Skin of body (tissue), 2 donors: ENCODE data around the gene QDPR. TPM values are rescaled to one million over a fixed set of nuclear protein-coding genes. Genes with fewer than 3 reads are reported as not detected.
"Not testable (repeated sequence)": the region's sequence is repeated elsewhere in the genome, so short reads cannot be mapped to it uniquely, and the experiment has no call there.

Experiments used
- DNase-seq: peaks from one replicate; lab custom pipeline; 2025; lab: John Stamatoyannopoulos, UW
- total RNA-seq: library from RNA; depleted of rRNA; stranded (reverse); fragments of >200 nt; gene quantifications from one replicate; pipeline ENCODE4 v1.2.3, GENCODE V29; 2014

The QDPR gene
- total RNA-seq, 1 donor from 2014 or later, result 27.8 TPM

DNA sequence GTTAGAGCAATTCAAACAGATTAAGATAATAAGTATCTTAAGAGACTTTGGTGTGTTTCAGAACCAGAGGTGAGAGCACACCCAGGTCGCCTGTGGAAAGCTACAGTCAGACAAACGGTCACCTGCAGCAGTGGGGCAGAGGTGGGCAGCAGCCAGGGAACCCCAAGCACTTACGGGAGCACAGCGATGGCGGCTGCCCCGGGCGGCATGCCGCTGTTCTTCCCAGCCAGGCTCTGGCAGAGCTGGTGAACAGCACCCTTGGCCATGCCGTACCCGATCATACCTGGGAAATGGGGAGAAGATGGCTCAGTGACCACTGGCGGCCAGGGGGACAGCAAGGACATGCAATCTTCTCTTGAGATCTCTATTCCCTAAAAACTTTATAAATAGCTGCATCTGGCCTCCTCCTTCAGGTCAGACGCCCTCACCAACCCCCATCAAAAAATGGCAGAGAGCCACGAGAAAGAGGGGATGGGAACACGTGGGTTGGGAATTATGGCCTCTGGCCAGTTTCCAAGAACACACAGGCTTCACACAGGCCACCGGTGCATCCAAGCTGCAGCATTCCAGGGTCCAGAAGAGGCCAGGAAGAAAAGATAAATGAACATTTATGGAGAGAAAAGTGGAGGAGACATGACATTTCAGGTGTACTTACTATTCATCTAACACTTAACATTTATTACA is 19.7 kb downstream of the QDPR start:
- DNase-seq, result no peak

DNA sequence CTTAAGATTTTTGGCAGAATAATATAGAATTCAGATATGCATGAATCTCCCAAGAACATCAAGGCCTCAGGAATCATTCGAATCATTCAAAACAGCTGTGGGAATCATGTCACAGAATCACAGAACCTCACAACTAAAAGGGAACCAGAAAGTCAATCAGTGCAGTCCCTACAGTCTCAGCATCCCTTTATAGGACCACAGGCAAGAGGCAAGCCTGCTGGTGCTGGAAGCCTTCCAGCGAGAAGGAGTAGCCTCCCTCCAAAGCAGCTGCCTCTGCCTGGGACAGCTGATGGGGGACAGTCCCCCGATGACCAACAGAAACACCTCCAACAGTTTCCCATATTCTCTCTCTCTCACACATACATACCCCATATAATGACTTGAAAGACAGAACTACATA is 20.7 kb downstream of the QDPR start:
- no peak for DNase-seq

DNA sequence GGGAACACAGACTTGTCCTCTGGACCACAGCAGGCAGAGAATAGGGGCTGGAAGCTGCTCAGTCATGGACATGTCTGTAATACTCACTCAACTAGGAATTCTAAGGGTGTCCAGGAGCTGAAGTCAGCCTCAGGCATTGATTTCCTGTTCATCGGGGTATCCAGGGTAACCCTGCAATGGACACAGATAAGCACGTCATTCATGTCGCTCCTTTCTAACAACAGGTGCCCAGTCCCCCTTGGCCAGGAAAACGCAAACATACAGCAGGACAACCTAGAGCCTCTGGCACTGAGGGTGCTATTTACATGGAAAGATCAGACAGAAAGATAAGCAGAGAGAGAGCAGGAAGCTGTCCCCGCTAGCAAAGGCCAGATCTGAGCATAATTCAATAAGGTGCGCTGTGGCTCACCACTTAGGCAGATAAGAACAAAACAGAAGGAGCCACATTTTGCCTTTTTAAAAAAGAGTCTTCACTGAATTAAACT is 21.3 kb downstream of the QDPR start:
- DNase-seq, result no peak

GRCh38 chr4:17489721-17490120 is 22.2 kb downstream of the QDPR start:
- no peak for DNase-seq

DNA sequence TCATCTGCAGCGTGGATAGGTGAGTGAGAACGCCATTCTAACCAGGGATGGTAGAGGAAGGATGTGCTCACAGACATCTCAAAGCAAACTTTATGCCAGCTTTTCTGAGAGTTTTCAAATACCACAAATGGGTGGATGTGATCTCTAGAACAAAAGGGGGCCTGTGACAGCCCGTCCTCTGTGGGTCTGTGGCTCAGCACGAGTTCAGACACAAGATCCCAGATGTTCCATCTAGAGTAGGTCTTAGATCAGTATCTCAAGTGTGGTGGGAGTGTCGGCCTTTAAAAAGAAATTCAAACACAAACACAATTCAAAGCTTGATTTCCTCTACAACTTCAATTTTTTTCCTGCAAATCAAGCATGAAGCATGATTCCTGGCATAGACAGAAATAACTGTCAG is 22.8 kb downstream of the QDPR start:
- DNase-seq, result no peak

DNA sequence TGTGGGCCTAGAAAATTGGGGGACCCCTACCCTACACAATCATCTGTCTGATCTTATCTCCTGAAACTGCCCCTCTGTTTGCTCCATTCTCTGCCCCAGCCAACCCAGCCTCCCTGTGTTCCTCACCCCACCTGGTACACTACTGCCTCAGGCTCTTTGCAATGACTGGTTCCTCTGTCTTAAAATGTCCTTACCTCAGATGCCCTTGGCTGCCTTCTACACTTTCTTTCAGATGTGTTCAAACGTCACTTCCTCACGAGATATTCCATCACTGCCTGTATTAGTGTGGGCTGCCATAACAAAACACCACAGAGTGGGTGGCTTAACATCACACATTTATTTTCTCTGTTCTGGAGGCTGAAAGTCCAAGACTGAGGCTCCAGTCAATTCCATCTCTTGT is 29.2 kb downstream of the QDPR start:
- no peak for DNase-seq

DNA sequence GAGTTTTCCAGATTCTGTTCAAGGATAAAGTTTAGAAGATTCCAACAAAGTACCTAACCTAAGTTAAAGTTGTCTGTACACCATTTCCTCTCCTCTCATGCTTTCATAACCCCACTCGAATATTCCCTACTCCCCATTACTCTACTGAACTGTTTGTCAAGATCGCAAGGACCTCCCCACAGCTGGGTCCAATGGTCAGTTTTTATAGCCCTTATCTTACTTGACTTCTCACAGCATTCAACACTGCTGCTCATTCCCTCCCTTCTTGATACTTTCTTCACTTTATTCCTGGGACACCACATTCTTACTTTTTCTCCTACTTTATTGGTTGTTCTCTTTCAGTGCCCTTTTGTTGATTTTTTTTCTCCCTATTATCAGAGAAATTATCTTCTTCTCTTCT is 30.9 kb downstream of the QDPR start:
- DNase-seq, result no peak

GRCh38 chr4:17480210-17480927 is 31.5 kb downstream of the QDPR start:
- DNase-seq, result no peak

DNA sequence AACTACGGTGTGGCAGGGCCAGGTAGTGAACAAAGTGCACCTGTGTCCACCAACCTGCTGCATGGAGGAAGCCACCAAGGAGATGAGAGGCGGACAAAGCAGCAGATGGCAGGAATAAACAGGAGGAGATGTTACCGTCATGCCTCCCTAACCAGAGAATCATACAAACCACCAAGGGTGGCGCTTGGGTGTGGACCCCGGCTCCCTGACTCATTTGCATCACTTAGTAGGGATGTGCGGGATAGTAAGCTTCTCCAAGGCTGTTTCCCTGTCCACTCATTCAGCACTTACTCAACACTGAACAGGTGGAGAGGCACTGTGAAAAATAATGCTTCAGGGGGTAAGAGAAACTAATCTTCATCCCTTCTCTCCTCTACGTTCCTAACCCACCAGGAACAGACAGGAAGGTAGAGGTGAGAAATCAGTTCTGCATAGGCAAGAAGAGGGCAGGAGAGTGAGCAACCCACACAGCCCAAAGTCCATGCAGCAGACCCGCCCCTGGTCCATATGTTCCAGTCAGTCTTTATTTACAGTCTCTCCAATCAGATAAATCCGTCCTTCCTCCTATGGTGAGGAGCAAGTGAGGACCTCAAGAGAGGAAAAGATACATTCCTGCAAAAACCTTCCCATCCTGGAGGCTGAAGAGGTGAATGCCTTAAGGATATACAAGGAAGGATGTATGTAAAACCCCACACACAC is 34.0 kb downstream of the QDPR start:
- no peak for DNase-seq

DNA sequence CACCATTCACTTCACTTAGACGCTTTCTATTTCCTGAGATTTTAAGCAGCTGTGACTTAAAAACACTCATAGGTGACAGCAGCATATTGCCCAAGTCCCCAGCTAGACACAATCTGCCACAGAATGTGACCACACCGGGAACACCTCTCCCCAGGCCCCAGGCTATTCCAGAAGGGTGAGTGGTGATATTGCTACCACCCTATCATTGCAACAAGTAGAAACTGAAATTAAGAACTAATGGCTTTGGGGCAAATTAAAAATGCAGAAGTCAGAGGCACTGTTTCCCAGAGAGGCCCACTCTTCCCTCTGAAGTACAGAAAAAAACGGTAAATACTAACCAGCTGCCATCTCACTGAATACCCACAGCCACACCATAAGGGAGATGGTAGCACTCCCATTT is 35.0 kb downstream of the QDPR start:
- DNase-seq, result no peak

DNA sequence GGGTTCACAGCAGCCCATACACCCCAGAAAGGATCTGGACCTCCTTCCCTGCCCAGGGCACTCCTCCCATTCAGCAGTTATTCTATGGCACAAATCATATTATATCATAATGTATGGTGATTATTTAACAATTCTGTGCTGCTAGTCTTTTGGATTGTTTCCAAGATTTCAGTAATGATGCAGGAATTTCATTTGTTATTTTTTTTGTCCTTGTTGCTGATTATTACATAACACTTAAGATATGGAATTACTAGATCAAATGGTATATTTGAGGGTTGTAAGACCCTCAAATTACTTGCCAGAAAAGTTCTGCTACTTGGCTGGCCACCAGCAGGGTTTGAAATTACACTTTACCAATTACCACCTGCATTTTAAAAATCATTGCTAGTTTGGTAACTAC is 36.4 kb downstream of the QDPR start:
- DNase-seq, result no peak

- DNase-seq, result no peak
Observed at GRCh38 chr4:17469931-17470674, 41.8 kb downstream of the QDPR start.

GRCh38 chr4:17468619-17469221 is 43.2 kb downstream of the QDPR start:
- peak; percentile 57 for DNase-seq

DNA sequence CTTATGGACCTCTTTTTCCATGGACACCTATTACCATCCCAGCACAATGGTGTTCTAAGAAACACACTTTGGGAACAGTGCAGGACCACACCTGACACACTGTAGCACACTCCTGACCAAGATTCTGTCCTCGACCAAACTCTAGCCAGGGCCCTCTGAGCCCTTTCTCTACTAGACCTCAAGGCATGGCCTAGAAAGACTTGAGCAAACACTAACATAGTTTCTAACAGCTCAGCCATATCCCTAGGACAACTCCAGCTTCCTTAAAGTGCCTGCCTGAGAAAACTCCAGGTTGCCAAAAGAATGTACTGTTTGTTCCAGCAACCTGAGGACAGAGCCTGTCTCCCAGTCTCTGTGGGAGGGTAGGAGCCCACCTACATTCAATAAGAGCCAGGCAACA is 48.3 kb downstream of the QDPR start:
- no peak for DNase-seq

DNA sequence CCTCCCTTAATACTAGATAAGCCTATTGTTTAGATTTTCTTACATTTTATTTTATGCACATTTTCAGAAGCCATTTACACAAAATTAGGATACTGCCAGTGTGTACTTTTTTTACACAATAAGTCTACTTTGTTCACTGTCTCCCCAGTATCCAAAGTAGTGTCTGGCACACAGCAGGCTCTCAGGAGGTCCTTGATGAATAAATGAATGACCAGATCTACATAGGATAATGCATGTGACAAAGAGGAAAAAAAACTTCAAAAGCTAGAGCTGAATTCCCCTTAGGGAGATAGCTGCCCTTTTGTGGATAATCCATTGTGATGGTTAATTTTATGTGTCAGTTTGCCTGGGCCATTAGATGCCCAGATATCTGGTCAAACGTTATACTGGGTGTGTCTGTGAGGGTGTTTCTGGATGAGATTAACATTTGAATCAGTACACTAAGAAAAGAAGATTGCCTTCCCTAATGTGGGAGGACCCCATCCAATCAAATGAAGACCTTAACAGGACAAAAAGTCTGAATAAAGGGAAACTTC is 61.6 kb downstream of the QDPR start:
- DNase-seq, result no peak

DNA sequence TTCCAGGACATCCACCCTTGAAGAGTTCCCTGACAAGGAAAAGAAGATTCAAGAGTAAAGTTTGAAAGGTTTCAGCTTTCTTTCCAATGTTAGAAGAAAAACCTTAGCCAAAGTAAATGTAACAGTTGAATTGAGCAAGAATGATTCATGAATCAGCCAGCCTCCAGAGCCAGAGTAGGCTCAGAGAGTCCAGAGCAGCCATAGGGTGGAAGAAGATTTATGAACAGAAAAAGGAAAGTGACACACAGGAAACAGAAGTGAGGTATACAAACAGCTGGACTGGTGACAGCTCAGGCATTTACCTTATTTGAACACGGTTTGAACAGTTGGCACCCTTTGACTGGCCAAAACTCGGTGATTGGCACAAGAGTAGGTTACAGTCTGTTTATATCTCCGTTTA is 63.2 kb downstream of the QDPR start:
- peak; percentile 3 for DNase-seq

GRCh38 chr4:17447675-17448298 is 64.1 kb downstream of the QDPR start:
- DNase-seq, result peak; percentile 55

- no peak for DNase-seq
Observed at GRCh38 chr4:17447056-17447455, 64.8 kb downstream of the QDPR start.

DNA sequence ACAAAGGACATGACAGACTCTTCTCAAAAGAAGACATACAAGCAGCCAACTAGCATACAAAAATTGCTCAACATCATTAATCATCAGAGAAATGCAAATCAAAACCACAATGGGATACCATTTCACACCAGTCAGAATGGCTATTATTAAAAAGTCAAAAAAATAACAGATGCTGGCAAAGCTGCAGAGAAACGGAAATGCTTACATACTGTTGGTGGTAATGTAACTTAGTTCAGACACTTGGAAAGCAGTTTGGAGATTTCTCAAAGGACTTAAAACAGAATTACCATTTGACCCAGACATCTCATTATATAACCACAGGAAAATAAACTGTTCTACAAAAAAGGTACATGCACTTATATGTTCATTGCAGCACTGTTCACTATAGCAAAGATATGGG is 69.4 kb downstream of the QDPR start:
- not testable (repeated sequence) for DNase-seq

DNA sequence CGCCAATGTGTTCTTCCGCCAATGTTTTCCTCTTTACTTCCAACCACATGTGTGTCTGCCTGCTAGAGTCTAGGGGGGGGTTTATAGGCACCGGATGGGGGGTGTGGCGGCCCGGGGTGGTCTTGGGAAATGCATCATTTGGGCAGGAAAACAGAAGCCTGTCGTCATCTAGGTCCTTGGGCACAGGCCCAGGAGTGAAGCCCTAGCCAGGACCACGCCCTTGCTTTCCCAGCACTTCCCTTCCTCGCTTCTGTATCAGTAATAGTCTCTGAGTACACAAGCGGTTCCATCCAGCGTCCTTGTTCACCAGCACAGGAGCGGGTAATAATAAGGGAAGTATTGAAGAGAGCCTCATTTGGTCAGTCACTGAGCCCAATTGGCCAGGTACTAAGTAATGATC is 74.5 kb downstream of the QDPR start:
- no peak for DNase-seq

- DNase-seq, result no peak
Observed at GRCh38 chr4:17436750-17437090, 75.2 kb downstream of the QDPR start.
